SH-SY5Y (cell line): Measurements from ENCODE around the gene ZNF451.

Experiments
- GATA2 ChIP-seq: IDR thresholded peaks from 2 replicates; pipeline ENCODE4 v1.6.1; 2011; ENCODE audit warnings: mild to moderate bottlenecking, low read depth, low read length
- GATA3 ChIP-seq: IDR thresholded peaks from 2 replicates; pipeline ENCODE4 v1.6.1; 2011; ENCODE audit warnings: low read depth, mild to moderate bottlenecking, low read length, moderate library complexity

- TF ChIP-seq GATA2 (no peak), GATA3 (no peak)
Observed at GRCh38 chr6:57089265-57089664, 723 bp upstream of the ZNF451 start.
